ENCODE data around the gene IQUB.

The IQUB gene

DNA sequence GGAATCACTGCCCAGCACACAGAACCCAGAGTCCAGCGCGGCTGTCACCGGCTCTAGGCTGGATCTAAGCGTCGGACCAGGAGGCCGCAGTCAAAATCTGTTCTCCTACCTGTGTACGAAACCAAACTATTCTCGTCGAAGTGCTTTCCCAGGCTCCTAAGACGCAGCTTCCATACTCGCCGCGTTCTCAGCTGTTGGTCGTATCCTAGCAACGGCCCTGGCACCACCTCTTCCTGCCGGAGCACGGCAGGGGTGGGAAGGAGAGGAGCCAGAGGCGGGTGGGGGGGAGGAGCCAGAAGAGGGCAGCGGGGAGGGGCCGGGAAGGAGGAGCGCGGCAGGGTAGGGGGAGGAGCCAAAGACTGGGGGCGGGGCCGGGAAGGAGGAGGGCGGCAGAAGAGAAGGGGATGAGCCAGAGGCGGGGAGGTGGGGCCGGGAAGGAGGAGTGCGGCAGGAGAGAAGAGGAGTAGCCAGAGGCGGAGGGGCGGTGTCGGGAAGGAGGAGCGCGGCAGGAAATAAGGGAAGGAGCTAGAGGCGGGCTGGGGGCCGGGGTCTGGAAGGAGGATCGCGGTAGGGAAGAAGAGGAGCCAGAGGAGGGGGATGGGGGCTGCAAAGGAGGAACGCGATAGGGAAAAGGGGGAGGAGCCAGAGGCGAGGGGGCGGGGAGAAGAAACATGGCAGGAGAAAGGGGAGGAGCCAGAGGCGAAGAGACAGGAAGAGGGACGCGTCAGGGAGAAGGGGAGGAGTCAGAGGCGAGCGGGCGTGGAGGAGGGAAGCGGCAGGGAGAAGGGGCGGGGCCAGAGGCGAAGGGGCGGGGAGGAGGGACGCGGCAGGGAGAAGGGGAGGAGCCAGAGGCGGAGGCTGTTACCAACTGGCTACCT lies at the start of gene IQUB:
IQUB (minus strand) TSS at position 213 of the 878 bp plus-strand sequence. CDS start 22,255 bp downstream, outside the sequence.
- in situ Hi-C loops (cut with MboI; ENCODE audit: low sequenced_read_pairs, unreplicated experiment), result no loop called here

GRCh38 chr7:123583821-123584220 lies 49.4 kb upstream of the IQUB start:
- DNase-seq (ENCODE audit: low spot score), result no peak
- in situ Hi-C loops (cut with MboI; ENCODE audit: low sequenced_read_pairs, unreplicated experiment), result no loop called here
- TF ChIP-seq, protein P1, sequence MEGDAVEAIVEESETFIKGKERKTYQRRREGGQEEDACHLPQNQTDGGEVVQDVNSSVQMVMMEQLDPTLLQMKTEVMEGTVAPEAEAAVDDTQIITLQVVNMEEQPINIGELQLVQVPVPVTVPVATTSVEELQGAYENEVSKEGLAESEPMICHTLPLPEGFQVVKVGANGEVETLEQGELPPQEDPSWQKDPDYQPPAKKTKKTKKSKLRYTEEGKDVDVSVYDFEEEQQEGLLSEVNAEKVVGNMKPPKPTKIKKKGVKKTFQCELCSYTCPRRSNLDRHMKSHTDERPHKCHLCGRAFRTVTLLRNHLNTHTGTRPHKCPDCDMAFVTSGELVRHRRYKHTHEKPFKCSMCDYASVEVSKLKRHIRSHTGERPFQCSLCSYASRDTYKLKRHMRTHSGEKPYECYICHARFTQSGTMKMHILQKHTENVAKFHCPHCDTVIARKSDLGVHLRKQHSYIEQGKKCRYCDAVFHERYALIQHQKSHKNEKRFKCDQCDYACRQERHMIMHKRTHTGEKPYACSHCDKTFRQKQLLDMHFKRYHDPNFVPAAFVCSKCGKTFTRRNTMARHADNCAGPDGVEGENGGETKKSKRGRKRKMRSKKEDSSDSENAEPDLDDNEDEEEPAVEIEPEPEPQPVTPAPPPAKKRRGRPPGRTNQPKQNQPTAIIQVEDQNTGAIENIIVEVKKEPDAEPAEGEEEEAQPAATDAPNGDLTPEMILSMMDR (IDR thresholded peaks at IDR 0.05; ENCODE audit: borderline replicate concordance, control extremely low read depth, extremely low read depth, insufficient read depth, missing control alignments), result no peak

More for the DNA sequence above, at the start of gene IQUB:
- peak; percentile 95 for DNase-seq (ENCODE audit: low spot score)
- TF ChIP-seq, protein P1 (IDR thresholded peaks at IDR 0.05; ENCODE audit: borderline replicate concordance, control extremely low read depth, extremely low read depth, insufficient read depth, missing control alignments), result no peak

DNA sequence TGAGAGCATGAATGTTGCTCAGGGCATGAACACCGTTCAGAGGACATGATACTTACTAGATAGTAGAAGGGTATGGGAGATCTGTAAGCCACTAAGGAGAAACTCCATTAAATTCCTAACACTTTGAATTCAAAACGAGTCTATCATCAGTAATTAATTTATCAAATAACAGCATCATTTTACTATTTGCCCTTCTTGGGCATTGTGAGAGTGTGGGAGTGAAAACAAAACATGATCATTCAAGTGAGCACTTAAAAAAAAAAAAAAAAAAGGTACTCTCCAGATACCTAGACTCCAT lies 46.7 kb upstream of the IQUB start:
- TF ChIP-seq, protein P1 (IDR thresholded peaks at IDR 0.05; ENCODE audit: borderline replicate concordance, control extremely low read depth, extremely low read depth, insufficient read depth, missing control alignments), result no peak
- no peak for DNase-seq (ENCODE audit: low spot score)
- in situ Hi-C loops (cut with MboI; ENCODE audit: low sequenced_read_pairs, unreplicated experiment), result no loop called here

DNA sequence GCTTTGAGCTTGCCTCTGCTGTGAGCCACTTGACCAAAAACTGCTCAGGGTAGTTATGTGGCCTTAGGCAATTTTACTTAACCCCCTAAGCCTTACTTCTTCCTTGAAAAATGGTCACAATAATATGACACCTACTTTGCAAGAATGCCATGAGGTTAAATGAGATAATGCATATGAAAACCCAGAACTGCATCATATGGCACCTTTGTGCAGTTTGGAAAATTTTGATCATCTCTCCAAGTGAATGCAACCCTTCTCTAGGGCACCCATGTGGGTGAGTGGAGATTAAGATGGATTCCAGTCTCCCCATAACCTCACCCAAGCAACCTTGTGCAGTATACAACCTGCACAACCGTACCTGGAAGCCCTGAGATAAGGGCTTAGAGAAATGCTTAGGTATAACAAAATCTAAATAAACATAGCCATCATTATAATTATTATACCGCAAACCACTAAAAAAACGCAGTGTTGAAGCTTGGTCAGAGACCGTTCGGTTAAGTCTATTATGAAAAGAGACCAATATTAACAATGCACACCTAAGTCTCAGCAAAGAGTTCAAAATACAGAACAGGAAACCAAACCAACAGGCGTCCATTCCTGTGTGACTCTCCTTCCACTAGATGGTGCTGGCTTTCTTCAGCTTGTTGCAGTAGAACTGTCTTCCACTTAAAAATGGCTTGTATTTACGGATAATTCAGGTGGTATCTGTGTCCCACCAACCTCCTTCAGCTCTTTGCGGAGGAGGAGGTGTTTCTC lies 46.2 kb upstream of the IQUB start:
- TF ChIP-seq, protein P1 (IDR thresholded peaks at IDR 0.05; ENCODE audit: borderline replicate concordance, control extremely low read depth, extremely low read depth, insufficient read depth, missing control alignments), result peak; percentile 45
- in situ Hi-C loops (cut with MboI; ENCODE audit: low sequenced_read_pairs, unreplicated experiment), result no loop called here
- no peak for DNase-seq (ENCODE audit: low spot score)

DNA sequence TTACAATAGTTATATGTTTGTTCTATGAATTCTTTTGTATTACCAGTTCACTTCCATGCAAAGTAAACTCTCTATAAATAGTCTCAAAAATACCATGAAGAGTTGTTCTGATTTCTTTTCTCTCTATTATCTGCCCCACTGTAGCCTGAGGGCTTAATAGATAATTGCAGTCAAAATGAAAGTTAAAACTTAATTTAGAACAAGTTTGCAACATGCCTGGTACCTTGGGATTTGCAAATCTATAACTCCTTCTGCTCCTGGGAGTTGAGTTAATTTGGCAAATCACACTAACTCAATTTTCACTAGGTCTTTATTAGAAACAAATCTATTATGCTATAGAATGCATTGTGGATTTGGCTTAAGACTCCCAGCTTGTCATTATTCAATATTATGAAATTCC lies 45.0 kb upstream of the IQUB start:
- no peak for DNase-seq (ENCODE audit: low spot score)
- TF ChIP-seq, protein P1 (IDR thresholded peaks at IDR 0.05; ENCODE audit: borderline replicate concordance, control extremely low read depth, extremely low read depth, insufficient read depth, missing control alignments), result no peak
- in situ Hi-C loops (cut with MboI; ENCODE audit: low sequenced_read_pairs, unreplicated experiment), result no loop called here

DNA sequence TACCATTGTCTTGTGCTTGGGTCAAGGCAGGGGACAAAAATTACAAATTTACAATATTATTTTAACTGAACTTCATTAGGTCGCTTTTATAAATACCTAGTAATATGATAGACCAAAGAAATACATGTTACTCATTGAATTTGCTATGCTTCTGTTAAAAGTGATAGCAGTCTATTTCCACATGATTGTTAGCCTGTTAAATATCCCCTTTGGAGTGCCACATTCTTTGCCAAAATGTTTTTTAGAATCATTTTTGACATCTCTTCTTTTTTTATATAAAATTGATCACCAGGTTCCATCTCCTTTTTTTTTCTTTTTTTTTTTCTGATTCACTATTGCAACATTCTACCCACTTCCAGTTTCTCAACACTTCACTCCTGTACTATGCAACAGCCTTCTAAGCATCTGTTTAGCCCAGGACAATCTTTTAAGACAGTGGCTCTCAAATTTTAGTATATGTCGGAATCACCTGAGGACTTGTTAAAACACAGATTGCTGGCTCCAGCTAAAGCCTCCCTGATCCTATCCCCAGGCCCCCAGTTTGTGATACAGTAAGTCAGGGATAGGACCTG lies 39.6 kb upstream of the IQUB start:
- TF ChIP-seq, protein P1 (IDR thresholded peaks at IDR 0.05; ENCODE audit: borderline replicate concordance, control extremely low read depth, extremely low read depth, insufficient read depth, missing control alignments), result no peak
- in situ Hi-C loops (cut with MboI; ENCODE audit: low sequenced_read_pairs, unreplicated experiment), result no loop called here
- DNase-seq (ENCODE audit: low spot score), result no peak

Measured in GM13976 (cell line).